GM23338 (cell line): Measurements from ENCODE around the gene CCDC9B. TPM values are rescaled to one million over a fixed set of nuclear protein-coding genes. Genes with fewer than 3 reads are reported as not detected.

Experiments used
- ATAC-seq: fragments of 200-7000 bp; cut with Tn5 transposase; 3 replicates; pipeline ENCODE4 v1.9.1; 2020
- DNase-seq: peaks from one replicate; pipeline ENCODE4 v3.0.0-alpha.2; 2015; ENCODE audit warnings: low spot score
- H2AFZ ChIP-seq: fragments of 200-600 bp; sonication (generic); 2 replicates; pipeline ENCODE4 v1.8.0; 2016; ENCODE audit warnings: antibody characterized with exemption, mild to moderate bottlenecking, moderate library complexity
- H3F3A ChIP-seq: fragments of 200-600 bp; sonication (generic); replicated peaks from 2 replicates; pipeline ENCODE4 v1.8.0; 2017; ENCODE audit warnings: antibody characterized with exemption, mixed run types, low read depth
- H3K27ac ChIP-seq: fragments of 200-600 bp; sonication (generic); 2 replicates; pipeline ENCODE4 v1.6.1; 2016; ENCODE audit warnings: low read depth
- H3K27me3 ChIP-seq: fragments of 200-600 bp; sonication (generic); 2 replicates; pipeline ENCODE4 v1.8.0; 2016; ENCODE audit warnings: mild to moderate bottlenecking, mixed run types, moderate library complexity; ENCODE audit not compliant: insufficient read depth
- H3K36me3 ChIP-seq: fragments of 200-600 bp; sonication (generic); 2 replicates; pipeline ENCODE4 v1.8.0; 2016; ENCODE audit warnings: mild to moderate bottlenecking; ENCODE audit not compliant: insufficient read depth
- H3K4me1 ChIP-seq: fragments of 200-600 bp; sonication (generic); 2 replicates; pipeline ENCODE4 v1.8.0; 2016; ENCODE audit warnings: mild to moderate bottlenecking, moderate library complexity; ENCODE audit not compliant: insufficient read depth
- H3K4me2 ChIP-seq: fragments of 200-600 bp; sonication (generic); 2 replicates; pipeline ENCODE4 v1.7.1; 2017; ENCODE audit warnings: mixed run types
- H3K4me3 ChIP-seq: fragments of 200-600 bp; sonication (generic); 2 replicates; pipeline ENCODE4 v1.6.1; 2016; ENCODE audit warnings: mixed run types
- H3K79me2 ChIP-seq: fragments of 200-600 bp; sonication (generic); replicated peaks from 2 replicates; pipeline ENCODE4 v1.8.0; 2017; ENCODE audit warnings: mild to moderate bottlenecking; ENCODE audit not compliant: insufficient read depth
- H3K9me2 ChIP-seq: fragments of 200-600 bp; sonication (generic); 2 replicates; pipeline ENCODE4 v1.8.0; 2017; ENCODE audit not compliant: insufficient read depth
- H4K20me1 ChIP-seq: fragments of 200-600 bp; sonication (generic); replicated peaks from 2 replicates; pipeline ENCODE4 v1.8.0; 2017; ENCODE audit warnings: mild to moderate bottlenecking; ENCODE audit not compliant: insufficient read depth
- H3K27ac Mint-ChIP-seq: 2 replicates; pipeline ENCODE4 v1.8.0; 2020; ENCODE audit warnings: inconsistent platforms, mild to moderate bottlenecking, moderate library complexity, mixed read lengths
- H3K27me3 Mint-ChIP-seq: 3 replicates; pipeline ENCODE4 v1.8.0; 2022; ENCODE audit warnings: low read depth, mild to moderate bottlenecking, moderate library complexity, mixed read lengths, inconsistent platforms; ENCODE audit not compliant: insufficient read depth, poor library complexity
- H3K36me3 Mint-ChIP-seq: 3 replicates; pipeline ENCODE4 v1.8.0; 2021; ENCODE audit warnings: low read depth, mild to moderate bottlenecking, inconsistent platforms, moderate library complexity, mixed read lengths
- H3K4me1 Mint-ChIP-seq: 3 replicates; pipeline ENCODE4 v1.8.0; 2020; ENCODE audit warnings: mild to moderate bottlenecking, inconsistent platforms, mixed read lengths
- H3K4me3 Mint-ChIP-seq: 3 replicates; pipeline ENCODE4 v1.8.0; 2021; ENCODE audit warnings: moderate library complexity, mild to moderate bottlenecking, inconsistent platforms, mixed read lengths
- H3K9me3 Mint-ChIP-seq: 3 replicates; pipeline ENCODE4 v1.8.0; 2020; ENCODE audit warnings: moderate library complexity, mild to moderate bottlenecking, inconsistent platforms, mixed read lengths
- CREB1 ChIP-seq: fragments of 250-450 bp; sonication (Bioruptor Pico); IDR thresholded peaks from 2 replicates; pipeline ENCODE4 v1.5.0; 2020; ENCODE audit warnings: low read depth, mild to moderate bottlenecking, moderate library complexity
- CTCF ChIP-seq, 2 experiments: fragments of 200-600 bp in 1 of 2; sonication (generic) in 1 of 2; conservative IDR thresholded peaks; 2 replicates each; pipeline versions ENCODE4 v1.5.1 to v1.6.1; 2016 to 2017; ENCODE audit warnings: antibody characterized with exemption in 2 of 2, low read depth in 2 of 2, mild to moderate bottlenecking in 2 of 2, moderate library complexity in 1 of 2
- ETS1 ChIP-seq: IDR thresholded peaks from 2 replicates; pipeline ENCODE4 v1.6.1; 2016; ENCODE audit warnings: antibody characterized with exemption
- EZH2 ChIP-seq: fragments of 200-600 bp; sonication (generic); IDR thresholded peaks from one replicate; pipeline ENCODE4 v1.8.0; 2017; ENCODE audit warnings: antibody characterized with exemption, mild to moderate bottlenecking, low read depth; ENCODE audit not compliant: unreplicated experiment
- JUNB ChIP-seq: IDR thresholded peaks from one replicate; pipeline ENCODE4 v1.6.1; 2016; ENCODE audit warnings: antibody characterized with exemption; ENCODE audit not compliant: unreplicated experiment
- NANOG ChIP-seq: IDR thresholded peaks from 2 replicates; pipeline ENCODE4 v1.6.1; 2016; ENCODE audit warnings: antibody characterized with exemption, borderline replicate concordance
- POLR2AphosphoS5 ChIP-seq: IDR thresholded peaks from 2 replicates; pipeline ENCODE4 v1.6.1; 2016; ENCODE audit warnings: antibody characterized with exemption, low read depth
- REST ChIP-seq: IDR thresholded peaks from one replicate; pipeline ENCODE4 v1.6.1; 2018; ENCODE audit warnings: antibody characterized with exemption; ENCODE audit not compliant: unreplicated experiment
- STAT1 ChIP-seq: IDR thresholded peaks from one replicate; pipeline ENCODE4 v1.6.1; 2016; ENCODE audit warnings: antibody characterized with exemption; ENCODE audit not compliant: unreplicated experiment
- ZNF114 ChIP-seq: fragments of 250-450 bp; sonication (Bioruptor Pico); IDR thresholded peaks from 2 replicates; pipeline ENCODE4 v1.5.0; 2020; ENCODE audit warnings: mild to moderate bottlenecking, moderate library complexity
- ZNF331 ChIP-seq: fragments of 250-450 bp; sonication (Bioruptor Pico); IDR thresholded peaks from 2 replicates; pipeline ENCODE4 v1.5.0; 2020; ENCODE audit warnings: low read depth, mild to moderate bottlenecking, moderate library complexity
- polyA plus RNA-seq: library from polyadenylated mRNA; unstranded; fragments of >200 nt; fragmentation: Nextera tagmentation; extraction: Ambion mirVana; gene quantifications from 2 replicates; pipeline ENCODE4 v1.2.1, GENCODE V29; 2016
- total RNA-seq: library from RNA; depleted of rRNA; stranded (reverse); fragments of >200 nt; shearing (Covaris generic); gene quantifications from 2 replicates; pipeline ENCODE4 v1.2.3, GENCODE V29; 2014

The CCDC9B gene
- total and polyA plus RNA-seq, 2 experiments from 2014 or later, result 0.18 to 0.97 TPM

- TF ChIP-seq EZH2 (no peak), POLR2AphosphoS5 (no peak), REST (no peak), ZNF114 (CRISPR knock-in tag) (no peak), ZNF331 (no peak)
Measured at GRCh38 chr15:40380636-40381035, 39.9 kb upstream of the CCDC9B start (continued).

- Histone ChIP-seq H3K9me2 (no peaks in the 10 kb centered on the region), H3K79me2 (peaks cover 17% of the 10 kb centered on the region), H3K4me1 (peaks cover 9% of the 10 kb centered on the region), H3F3A (0 out of 2 replicates have a peak, but pooled peaks cover under 1% of the 10 kb centered on the region), H3K27ac (no peak overlapping the region), H3K4me3 (no peak overlapping the region), H3K36me3 (peaks cover 1% of the 10 kb centered on the region; the same call in 1 of the 2 replicates), H4K20me1 (peaks cover 8% of the 10 kb centered on the region), H3K4me2 (no peak overlapping the region), H3K27me3 (no peaks in the 10 kb centered on the region), H2AFZ (peak overlapping the region; percentile 87; the same call in 1 of the 2 replicates)
- H3K9me3 Mint-ChIP-seq, result no peaks in the 10 kb centered on the region
- H3K4me3 Mint-ChIP-seq, result no peak overlapping the region
- no peak for DNase-seq
- ATAC-seq, result no peak
- no peak for TF ChIP-seq CREB1 (CRISPR knock-in tag)
- TF ChIP-seq ZNF331, result no peak
- no peak for TF ChIP-seq ZNF114 (CRISPR knock-in tag)
- no peak for TF ChIP-seq STAT1
- TF ChIP-seq CTCF (conservative IDR thresholded peaks at IDR 0.05; ENCODE audit: low read depth in 2 of 2), result no peak
- no peak for TF ChIP-seq NANOG
- no peak for TF ChIP-seq POLR2AphosphoS5
- TF ChIP-seq JUNB, result no peak
- no peak for TF ChIP-seq EZH2
- no peak for TF ChIP-seq ETS1
- H3K4me1 Mint-ChIP-seq, result peaks cover 19% of the 10 kb centered on the region
- peaks cover 7% of the 10 kb centered on the region for H3K27me3 Mint-ChIP-seq
- H3K36me3 Mint-ChIP-seq, result peaks cover 13% of the 10 kb centered on the region
- no peak overlapping the region for H3K27ac Mint-ChIP-seq
Measured at GRCh38 chr15:40379853-40380252, 39.1 kb upstream of the CCDC9B start.
